CD14-positive monocyte (primary cell): ENCODE data around the gene SMNDC1. TPM values are rescaled to one million over a fixed set of nuclear protein-coding genes. Genes with fewer than 3 reads are reported as not detected.

Experiments
- DNase-seq, 3 donors: peaks; one replicate each; pipeline ENCODE4 v3.0.0-alpha.2; 2011 to 2022
- H2AFZ ChIP-seq: 2 replicates; pipeline ENCODE4 v1.6.0; 2012; ENCODE audit warnings: mild to moderate bottlenecking, low read depth, low read length, inconsistent platforms; ENCODE audit not compliant: insufficient read depth, poor library complexity, severe bottlenecking
- H3K27ac ChIP-seq, 2 donors: 1 replicate in 1 of 2; 2 replicates in 1 of 2; pipeline ENCODE4 v1.5.1; 2012 to 2013; ENCODE audit warnings: low read length in 2 of 2, control low read depth in 1 of 2, inconsistent platforms in 1 of 2, low read depth in 1 of 2, mild to moderate bottlenecking in 1 of 2
- H3K27me3 ChIP-seq, 2 donors: one replicate each; pipeline versions ENCODE4 v1.6.0 to v1.6.1; 2011 to 2013; ENCODE audit warnings: low read length in 2 of 2; ENCODE audit not compliant: control insufficient read depth in 2 of 2, insufficient read depth in 2 of 2
- H3K36me3 ChIP-seq, 2 donors: replicated peaks in 1 of 2; 1 replicate in 1 of 2; 2 replicates in 1 of 2; pipeline versions ENCODE4 v1.5.1 to v1.6.1; 2012 to 2013; ENCODE audit warnings: low read length in 2 of 2, control low read depth in 1 of 2, inconsistent platforms in 1 of 2, mild to moderate bottlenecking in 1 of 2; ENCODE audit not compliant: insufficient read depth in 2 of 2, control insufficient read depth in 1 of 2
- H3K4me1 ChIP-seq, 2 donors: 1 replicate in 1 of 2; 2 replicates in 1 of 2; pipeline versions ENCODE4 v1.5.1 to v1.6.1; 2012 to 2013; ENCODE audit warnings: low read length in 2 of 2, control low read depth in 1 of 2, inconsistent platforms in 1 of 2, mild to moderate bottlenecking in 1 of 2, moderate library complexity in 1 of 2; ENCODE audit not compliant: insufficient read depth in 2 of 2, control insufficient read depth in 1 of 2
- H3K4me2 ChIP-seq: replicated peaks from 2 replicates; pipeline ENCODE3; 2012; ENCODE audit warnings: low read length, moderate library complexity, mild to moderate bottlenecking; ENCODE audit not compliant: poor library complexity, severe bottlenecking; ENCODE audit errors: extremely low read depth
- H3K4me3 ChIP-seq, 3 experiments: fragments of 200-600 bp in 1 of 3; sonication (generic) in 1 of 3; replicated peaks in 1 of 3; 1 replicate in 2 of 3; 2 replicates in 1 of 3; pipeline ENCODE4 v1.5.1; 2011 to 2013; ENCODE audit warnings: low read length in 3 of 3, mild to moderate bottlenecking in 3 of 3, control low read depth in 2 of 3, low read depth in 2 of 3, inconsistent platforms in 1 of 3, moderate library complexity in 1 of 3
- H3K79me2 ChIP-seq: 2 replicates; pipeline ENCODE4 v1.6.0; 2012; ENCODE audit warnings: mild to moderate bottlenecking, control low read depth, inconsistent platforms, low read length, moderate library complexity; ENCODE audit not compliant: insufficient read depth
- H3K9ac ChIP-seq: 2 replicates; pipeline ENCODE4 v1.6.0; 2017; ENCODE audit warnings: low read length, mild to moderate bottlenecking; ENCODE audit not compliant: insufficient read depth, poor library complexity, severe bottlenecking
- H3K9me3 ChIP-seq, 2 donors: replicated peaks in 1 of 2; 1 replicate in 1 of 2; 2 replicates in 1 of 2; pipeline versions ENCODE4 v1.5.1 to v1.6.1; 2012 to 2013; ENCODE audit warnings: low read length in 2 of 2, control low read depth in 1 of 2; ENCODE audit not compliant: control insufficient read depth in 1 of 2, insufficient read depth in 1 of 2
- H4K20me1 ChIP-seq: 2 replicates; pipeline ENCODE4 v1.6.0; 2012; ENCODE audit warnings: mild to moderate bottlenecking, low read length, control low read depth, moderate library complexity; ENCODE audit not compliant: insufficient read depth
- H3K27ac Mint-ChIP-seq, 7 donors: one replicate each; pipeline ENCODE4 v1.8.0; 2020; ENCODE audit warnings: mild to moderate bottlenecking in 7 of 7, mixed read lengths in 7 of 7, moderate library complexity in 6 of 7, inconsistent platforms in 2 of 7
- H3K27me3 Mint-ChIP-seq, 3 donors: one replicate each; pipeline ENCODE4 v1.8.0; 2021 to 2022; ENCODE audit warnings: low read depth in 3 of 3, mild to moderate bottlenecking in 3 of 3, mixed read lengths in 3 of 3, moderate library complexity in 3 of 3, inconsistent platforms in 1 of 3
- H3K36me3 Mint-ChIP-seq, 2 donors: one replicate each; pipeline ENCODE4 v1.8.0; 2020; ENCODE audit warnings: mixed read lengths in 2 of 2, inconsistent platforms in 1 of 2, mild to moderate bottlenecking in 1 of 2
- H3K4me1 Mint-ChIP-seq: one replicate; pipeline ENCODE4 v1.8.0; 2020; ENCODE audit warnings: mild to moderate bottlenecking, mixed read lengths
- H3K4me3 Mint-ChIP-seq, 2 donors: one replicate each; pipeline ENCODE4 v1.8.0; 2020; ENCODE audit warnings: mild to moderate bottlenecking in 2 of 2, mixed read lengths in 2 of 2, moderate library complexity in 1 of 2
- H3K9me3 Mint-ChIP-seq, 7 donors: one replicate each; pipeline ENCODE4 v1.8.0; 2020 to 2022; ENCODE audit warnings: mixed read lengths in 7 of 7, mild to moderate bottlenecking in 6 of 7, moderate library complexity in 6 of 7, inconsistent platforms in 2 of 7
- WGBS: methylation state at CpG from one replicate; pipeline ENCODE4 v1.1.5; 2013; ENCODE audit warnings: missing lambda C conversion rate; ENCODE audit not compliant: insufficient coverage; 5-methylcytosine and 5-hydroxymethylcytosine counted together
- intact Hi-C, 2 donors: fragments of 100-400 bp; cut with micrococcal nuclease; formaldehyde crosslinking; loops; one replicate each; pipeline versions ENCODE4 v1.15.0 to v1.15.1; 2023
- polyA plus RNA-seq, 3 donors: library from polyadenylated mRNA; depleted of rRNA in 1 of 3; unstranded in 2 of 3; stranded (reverse) in 1 of 3; fragments of 300-500 nt in 2 of 3; fragments of >200 nt in 1 of 3; fragmentation: Illumina TruSeq in 2 of 3; gene quantifications; 1 replicate in 2 of 3; 2 replicates in 1 of 3; pipeline ENCODE4 v1.2.3, GENCODE V29; 2012 to 2021
- TF ChIP-seq, protein P1 (sequence below): fragments of 200-600 bp; IDR thresholded peaks from one replicate; pipeline ENCODE4 v1.8.0; 2022; ENCODE audit warnings: antibody characterized with exemption, mild to moderate bottlenecking

Gene SMNDC1
- polyA plus RNA-seq, 3 donors = 15.6 to 18.2 (median 16.4) TPM

- 100% methylated on average over 1 of the region's 5 CpGs for WGBS
- H3K79me2 ChIP-seq = no peaks in the 10 kb centered on the region
- H3K36me3 ChIP-seq = no peaks in the 10 kb centered on the region
- DNase-seq = no peak
- H2AFZ ChIP-seq = no peak overlapping the region
- intact Hi-C loops = no loop called here
- Mint-ChIP-seq H3K36me3 (no peaks in the 10 kb centered on the region), H3K27me3 (peaks cover 0 to 4% (median 0%) of the 10 kb centered on the region in 3 donors), H3K9me3 (peaks cover 0 to 16% (median 11%) of the 10 kb centered on the region in 7 donors), H3K27ac (no peak overlapping the region), H3K4me1 (peaks cover 1% of the 10 kb centered on the region), H3K4me3 (no peak overlapping the region)
- H3K4me1 ChIP-seq = no peaks in the 10 kb centered on the region
- peaks cover 0 to 2% of the 10 kb centered on the region in 2 donors for H3K9me3 ChIP-seq
- H4K20me1 ChIP-seq = no peaks in the 10 kb centered on the region
- TF ChIP-seq, protein P1, sequence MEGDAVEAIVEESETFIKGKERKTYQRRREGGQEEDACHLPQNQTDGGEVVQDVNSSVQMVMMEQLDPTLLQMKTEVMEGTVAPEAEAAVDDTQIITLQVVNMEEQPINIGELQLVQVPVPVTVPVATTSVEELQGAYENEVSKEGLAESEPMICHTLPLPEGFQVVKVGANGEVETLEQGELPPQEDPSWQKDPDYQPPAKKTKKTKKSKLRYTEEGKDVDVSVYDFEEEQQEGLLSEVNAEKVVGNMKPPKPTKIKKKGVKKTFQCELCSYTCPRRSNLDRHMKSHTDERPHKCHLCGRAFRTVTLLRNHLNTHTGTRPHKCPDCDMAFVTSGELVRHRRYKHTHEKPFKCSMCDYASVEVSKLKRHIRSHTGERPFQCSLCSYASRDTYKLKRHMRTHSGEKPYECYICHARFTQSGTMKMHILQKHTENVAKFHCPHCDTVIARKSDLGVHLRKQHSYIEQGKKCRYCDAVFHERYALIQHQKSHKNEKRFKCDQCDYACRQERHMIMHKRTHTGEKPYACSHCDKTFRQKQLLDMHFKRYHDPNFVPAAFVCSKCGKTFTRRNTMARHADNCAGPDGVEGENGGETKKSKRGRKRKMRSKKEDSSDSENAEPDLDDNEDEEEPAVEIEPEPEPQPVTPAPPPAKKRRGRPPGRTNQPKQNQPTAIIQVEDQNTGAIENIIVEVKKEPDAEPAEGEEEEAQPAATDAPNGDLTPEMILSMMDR = no peak
- no peak overlapping the region for H3K27ac ChIP-seq
- H3K4me3 ChIP-seq = no peak overlapping the region
- no peak overlapping the region for H3K4me2 ChIP-seq
- H3K9ac ChIP-seq = no peak overlapping the region
- H3K27me3 ChIP-seq = no peaks in the 10 kb centered on the region
Observed at GRCh38 chr10:110324201-110324804, 19.6 kb upstream of the SMNDC1 start.

GRCh38 chr10:110323503-110323902, 18.8 kb upstream of the SMNDC1 start:
- Mint-ChIP-seq H3K36me3 (no peaks in the 10 kb centered on the region), H3K9me3 (peaks cover 0 to 8% (median 6%) of the 10 kb centered on the region in 7 donors), H3K27ac (no peak overlapping the region), H3K27me3 (peaks cover 0 to 4% (median 0%) of the 10 kb centered on the region in 3 donors), H3K4me1 (peaks cover 1% of the 10 kb centered on the region), H3K4me3 (no peak overlapping the region)
- H3K4me1 ChIP-seq = no peaks in the 10 kb centered on the region
- H2AFZ ChIP-seq = no peak overlapping the region
- no peaks in the 10 kb centered on the region for H3K36me3 ChIP-seq
- no peak overlapping the region for H3K4me3 ChIP-seq
- no peak overlapping the region for H3K4me2 ChIP-seq
- DNase-seq = no peak
- H3K27ac ChIP-seq = no peak overlapping the region
- no peaks in the 10 kb centered on the region for H4K20me1 ChIP-seq
- intact Hi-C loops = no loop called here
- H3K27me3 ChIP-seq = no peaks in the 10 kb centered on the region
- no peaks in the 10 kb centered on the region for H3K9me3 ChIP-seq
- TF ChIP-seq, protein P1 = no peak
- H3K79me2 ChIP-seq = no peaks in the 10 kb centered on the region
- 100% methylated on average over 1 of the region's 2 CpGs for WGBS
- H3K9ac ChIP-seq = no peak overlapping the region
